GM19455 (cell line): Measurements from ENCODE around the gene AHI1.
"Not testable (repeated sequence)": the region's sequence is repeated elsewhere in the genome, so short reads cannot be mapped to it uniquely, and the experiment has no call there.

Source experiments
- ATAC-seq: cut with Tn5 transposase; IDR thresholded peaks from one replicate; pipeline ENCODE4 v1.9.1; 2021; ENCODE audit not compliant: unreplicated experiment

Gene AHI1

DNA sequence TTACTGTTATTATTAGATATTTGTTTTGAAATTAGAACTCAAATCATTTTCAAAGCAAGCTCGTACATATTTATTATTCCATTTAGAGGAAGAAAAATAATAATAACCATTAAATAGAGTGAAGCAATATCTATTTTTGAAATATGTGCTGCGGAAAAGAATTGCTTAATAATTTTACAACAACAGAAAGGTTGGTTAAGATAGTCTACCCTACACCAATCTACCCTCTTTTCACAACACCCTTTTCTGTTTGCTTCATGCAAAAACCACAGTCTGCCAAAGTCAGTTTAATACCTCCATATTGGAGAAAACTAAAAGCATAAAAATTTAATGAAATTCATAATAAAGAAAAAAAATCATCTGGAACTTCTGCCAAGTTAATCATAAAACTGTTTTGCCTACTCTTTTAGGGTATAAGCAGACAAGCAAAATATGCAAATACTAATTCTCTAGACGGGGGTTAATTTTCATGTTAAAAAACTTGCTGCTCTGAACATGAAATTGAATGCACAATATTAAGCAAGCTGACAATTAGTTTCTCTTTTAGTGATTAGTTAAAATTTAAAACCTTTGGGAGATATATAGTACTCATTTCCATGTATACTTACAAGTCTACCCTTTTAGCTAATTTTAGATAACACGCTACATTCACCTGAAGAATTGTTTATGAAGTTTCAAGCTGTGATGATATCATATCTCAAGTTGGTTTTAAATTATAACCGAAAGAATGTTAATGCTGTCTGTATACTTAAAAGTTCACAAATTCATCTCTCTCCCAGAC is 100.2 kb downstream of the AHI1 start:
- ATAC-seq = no peak

DNA sequence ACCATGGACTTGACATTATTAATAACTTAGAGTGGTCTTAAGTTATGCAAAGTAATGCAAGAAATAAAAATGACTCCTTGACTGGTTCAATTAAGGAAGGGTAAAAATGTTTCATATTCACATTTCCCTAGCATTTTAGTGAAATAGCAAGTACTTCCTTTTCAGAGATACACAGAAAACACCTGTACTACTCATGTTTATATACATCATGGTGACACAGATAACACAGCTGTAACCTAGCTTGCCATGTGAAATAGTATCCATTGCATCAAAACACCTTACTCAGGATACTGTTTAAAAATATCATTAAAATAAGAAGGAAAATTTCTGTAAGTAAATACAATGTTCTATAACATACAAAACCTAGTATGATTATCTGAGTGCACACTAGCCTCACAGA is 102.4 kb downstream of the AHI1 start:
- no peak for ATAC-seq

DNA sequence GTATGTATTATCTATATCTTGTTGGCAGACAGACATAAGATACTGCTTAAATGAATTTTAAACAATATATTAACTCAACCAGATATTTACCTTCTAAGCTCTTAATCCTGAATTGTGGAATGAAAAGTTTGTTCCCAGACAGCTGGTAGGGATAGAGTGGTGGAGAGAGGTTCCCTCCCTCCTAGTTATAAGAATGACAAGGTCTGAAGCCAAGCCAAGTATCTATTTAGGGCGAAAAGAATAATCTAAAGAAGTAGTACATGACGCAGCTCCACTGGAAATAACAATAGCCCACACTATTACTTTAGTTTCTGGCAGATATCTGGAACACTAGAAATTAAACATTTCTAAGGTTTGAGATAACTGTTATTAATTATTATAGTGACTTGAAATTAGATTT is 104.3 kb downstream of the AHI1 start:
- ATAC-seq = no peak

DNA sequence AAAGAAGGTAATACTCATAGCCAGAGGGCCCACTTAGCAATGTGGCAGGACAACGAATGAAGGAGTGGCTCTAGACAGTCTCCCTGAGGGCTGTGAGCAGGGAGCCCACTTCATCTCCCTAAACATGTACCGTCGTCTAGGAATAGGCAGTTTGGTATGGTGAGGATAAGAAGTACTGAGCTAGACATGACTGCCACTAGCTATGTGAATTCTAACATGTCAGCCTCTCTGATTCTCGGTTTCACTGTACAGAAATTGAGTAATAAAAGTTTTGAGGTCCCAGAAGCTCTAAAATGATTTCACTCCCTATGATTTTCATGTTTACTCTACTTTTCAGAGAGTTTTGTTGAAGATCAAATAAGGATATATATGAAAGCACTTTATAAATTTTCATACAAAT is 107.1 kb downstream of the AHI1 start:
- ATAC-seq = no peak

DNA sequence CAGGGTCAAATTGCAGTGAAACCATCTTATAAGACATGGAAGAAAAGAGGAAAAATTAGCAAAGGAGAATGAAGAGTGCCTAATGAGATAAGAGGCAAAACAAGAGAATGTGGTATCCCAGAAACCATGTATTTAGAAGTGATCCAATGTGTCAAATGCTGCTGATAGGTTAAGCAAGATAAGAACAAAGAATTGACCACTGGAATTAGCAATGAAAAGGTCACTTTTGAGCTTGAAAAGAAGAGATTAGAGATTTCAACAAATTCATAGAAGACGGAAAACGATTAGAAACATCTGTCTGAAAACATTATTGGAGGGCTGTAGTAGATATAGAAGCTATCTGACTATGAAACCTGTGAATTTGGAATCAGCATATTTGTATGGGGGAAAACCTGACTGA is 112.2 kb downstream of the AHI1 start:
- no peak for ATAC-seq

DNA sequence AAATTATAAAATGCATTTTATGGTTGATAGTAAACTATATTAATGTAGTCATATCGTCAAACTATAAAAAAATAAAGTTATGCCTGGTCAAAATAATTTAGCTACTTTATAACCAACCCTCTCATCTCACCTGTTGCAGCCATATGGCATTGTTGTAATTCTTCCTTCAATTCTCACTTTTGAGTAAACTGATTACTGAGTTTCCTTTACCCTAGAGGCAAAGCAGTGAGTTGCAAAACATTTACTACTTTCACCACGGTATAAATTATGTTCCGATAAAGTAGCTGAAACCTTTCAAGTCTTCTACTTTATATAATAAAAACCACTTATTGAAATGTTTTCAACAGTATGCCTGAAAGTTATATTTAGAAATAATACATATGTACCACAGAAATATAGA is 113.8 kb downstream of the AHI1 start:
- ATAC-seq = no peak

DNA sequence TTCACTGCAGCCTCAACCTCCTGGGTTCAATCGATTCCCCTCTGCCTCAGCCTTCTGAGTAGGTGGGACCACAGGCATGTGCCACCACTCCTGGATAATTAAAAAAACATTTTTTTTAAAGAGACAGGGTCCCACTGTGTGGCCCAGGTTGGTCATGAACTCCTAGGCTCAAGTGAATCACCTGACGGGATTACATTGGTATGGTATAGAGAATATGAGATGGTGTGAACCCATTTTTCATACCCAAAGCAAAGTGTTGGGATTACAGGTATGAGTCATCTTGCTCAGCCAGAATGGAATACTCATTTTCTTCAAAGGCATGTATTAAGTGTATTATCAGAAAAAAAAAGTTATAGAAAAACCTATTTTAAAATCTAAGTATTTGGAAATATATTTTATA is 114.2 kb downstream of the AHI1 start:
- ATAC-seq = no peak

DNA sequence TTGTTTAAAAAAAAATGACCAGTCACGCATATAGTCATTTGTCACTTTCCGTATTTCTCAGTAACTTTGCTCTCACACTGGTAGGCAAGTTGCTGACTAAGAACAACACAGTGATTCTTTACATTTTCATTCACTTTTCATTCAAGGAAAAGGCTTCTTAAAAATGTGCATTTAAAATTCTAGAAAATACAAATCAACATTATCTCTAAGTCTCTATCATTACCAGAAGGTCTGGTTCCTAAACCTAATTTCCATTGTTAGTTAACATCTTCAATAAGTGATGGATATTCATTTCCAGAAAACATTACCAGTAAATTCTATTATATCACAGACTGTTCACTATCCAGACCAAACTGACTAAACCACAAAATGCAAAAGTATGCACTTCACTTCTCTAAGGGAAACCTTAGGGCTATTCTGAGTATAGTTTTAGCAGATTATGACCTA is 115.3 kb downstream of the AHI1 start:
- ATAC-seq = peak; percentile 90

DNA sequence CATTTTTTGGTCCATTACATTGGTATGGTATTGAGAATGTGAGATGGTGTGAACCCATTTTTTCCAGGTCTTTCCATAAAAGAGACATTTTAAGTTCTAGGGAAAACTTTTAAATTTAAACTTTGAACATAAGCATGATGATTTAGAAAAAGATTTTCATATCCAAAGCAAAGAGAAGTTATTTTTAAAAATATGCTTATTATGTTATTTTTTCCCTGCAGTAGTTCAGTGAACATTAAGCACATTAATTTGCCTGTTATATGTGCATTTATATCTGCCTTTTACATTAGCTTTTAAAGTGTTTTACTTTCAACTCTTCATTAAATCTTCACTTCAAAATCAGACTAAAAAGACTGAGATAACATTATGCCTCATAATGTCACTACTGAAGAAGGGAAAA is 116.7 kb downstream of the AHI1 start:
- no peak for ATAC-seq

DNA sequence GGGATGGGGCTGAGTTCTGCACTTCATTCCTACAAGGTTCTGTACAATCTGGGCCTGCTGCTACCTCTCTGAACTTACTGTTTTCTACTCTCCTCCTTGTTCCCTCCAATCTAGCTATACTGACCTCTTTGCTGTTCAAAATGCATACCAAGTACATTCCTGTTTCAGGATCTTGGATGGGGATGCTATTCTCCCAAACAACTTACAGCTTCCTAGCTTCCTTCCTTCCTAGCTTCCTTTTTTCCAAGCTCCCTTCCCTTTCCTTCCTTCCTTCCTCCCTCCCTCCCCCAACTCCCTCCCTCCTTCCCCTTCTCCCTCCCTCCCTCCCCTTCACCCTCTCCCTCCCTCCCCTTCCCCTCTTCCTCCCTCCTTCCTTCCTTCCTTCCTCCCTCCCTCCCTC is 117.9 kb downstream of the AHI1 start:
- no peak for ATAC-seq

DNA sequence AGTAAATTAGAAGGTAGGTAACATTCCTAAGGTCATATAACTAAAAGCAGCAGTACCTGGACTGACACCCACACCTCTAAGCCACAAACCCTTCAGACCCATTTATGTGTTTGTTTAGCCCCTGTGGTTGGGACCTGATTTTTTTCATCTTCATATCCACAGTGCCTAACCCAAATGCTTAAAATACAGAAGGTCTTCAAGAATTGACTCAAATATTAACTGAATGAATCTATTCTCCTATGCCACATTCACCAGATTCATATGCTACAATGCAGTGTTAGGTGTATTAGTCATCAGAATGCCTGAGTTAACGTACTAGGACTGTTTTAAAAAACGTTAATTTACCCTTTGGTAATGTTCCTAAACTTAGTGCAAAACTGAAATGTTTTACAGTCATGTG is 124.8 kb downstream of the AHI1 start:
- ATAC-seq = no peak

DNA sequence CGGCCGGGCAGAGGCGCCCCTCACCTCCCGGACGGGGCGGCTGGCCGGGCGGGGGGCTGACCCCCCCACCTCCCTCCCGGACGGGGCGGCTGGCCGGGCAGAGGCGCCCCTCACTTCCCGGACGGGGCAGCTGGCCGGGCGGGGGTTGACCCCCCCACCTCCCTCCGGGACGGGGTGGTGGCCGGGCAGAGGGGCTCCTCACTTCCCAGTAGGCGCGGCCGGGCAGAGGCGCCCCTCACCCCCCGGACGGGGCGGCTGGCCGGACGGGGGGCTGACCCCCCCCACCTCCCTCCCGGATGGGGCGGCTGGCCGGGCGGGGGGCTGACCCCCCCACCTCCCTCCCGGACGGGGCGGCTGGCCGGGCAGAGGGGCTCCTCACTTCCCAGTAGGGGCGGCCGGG is 133.9 kb downstream of the AHI1 start:
- not testable (repeated sequence) for ATAC-seq

DNA sequence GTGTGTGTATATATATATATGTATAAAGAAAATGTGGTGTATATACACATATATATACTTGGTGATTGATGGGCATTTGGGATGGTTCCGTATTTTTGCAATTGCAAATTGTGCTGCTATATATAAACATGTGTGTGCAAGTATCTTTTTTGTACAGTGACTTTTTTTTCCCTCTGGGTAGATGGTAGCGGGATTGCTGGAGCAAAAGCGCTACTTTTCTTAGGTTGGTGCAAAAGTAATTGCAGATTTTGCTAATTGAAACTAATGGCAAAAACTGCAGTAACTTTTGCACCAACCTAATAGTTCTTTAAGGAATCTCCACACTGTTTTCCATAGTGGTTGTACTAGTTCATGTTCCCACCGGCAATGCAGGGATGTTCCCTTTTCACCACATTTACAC is 135.4 kb downstream of the AHI1 start:
- ATAC-seq = no peak

DNA sequence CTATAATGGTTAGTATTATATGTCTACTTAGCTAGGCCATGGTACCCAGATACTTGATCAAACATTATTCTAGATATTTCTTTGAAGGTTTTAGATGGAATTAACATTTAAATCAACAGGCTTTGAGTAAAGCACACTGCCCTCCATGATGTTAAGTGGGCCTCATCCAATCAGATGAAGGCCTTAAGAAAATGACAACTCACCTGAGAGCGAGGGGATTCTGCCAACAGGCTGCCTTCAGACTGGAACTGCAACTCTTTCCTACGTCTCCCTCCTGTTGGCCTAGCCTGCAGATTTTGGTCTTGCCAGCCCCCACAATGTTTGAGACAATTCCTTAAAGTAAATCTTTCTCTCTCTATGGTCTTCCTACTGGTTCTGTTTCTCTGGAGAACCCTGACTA is 137.3 kb downstream of the AHI1 start:
- ATAC-seq = no peak

DNA sequence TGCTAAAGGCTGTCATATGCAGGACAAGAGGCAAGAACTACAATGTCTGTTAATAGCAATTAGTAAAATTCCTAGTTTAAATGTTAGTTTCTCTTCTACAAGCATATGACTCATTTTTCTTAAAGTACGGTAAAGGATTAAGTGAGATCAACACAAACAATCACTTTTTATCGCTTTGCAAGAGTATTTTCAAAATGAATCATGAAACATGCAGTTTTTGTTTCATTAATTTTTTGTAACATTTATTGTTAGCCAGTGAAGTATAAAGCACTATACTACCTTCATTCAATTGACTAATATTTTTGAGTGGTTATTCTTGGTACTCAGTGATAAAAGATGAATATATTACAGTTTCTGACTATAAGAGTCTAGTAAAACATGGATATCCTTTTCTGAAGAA is 138.6 kb downstream of the AHI1 start:
- ATAC-seq = no peak

DNA sequence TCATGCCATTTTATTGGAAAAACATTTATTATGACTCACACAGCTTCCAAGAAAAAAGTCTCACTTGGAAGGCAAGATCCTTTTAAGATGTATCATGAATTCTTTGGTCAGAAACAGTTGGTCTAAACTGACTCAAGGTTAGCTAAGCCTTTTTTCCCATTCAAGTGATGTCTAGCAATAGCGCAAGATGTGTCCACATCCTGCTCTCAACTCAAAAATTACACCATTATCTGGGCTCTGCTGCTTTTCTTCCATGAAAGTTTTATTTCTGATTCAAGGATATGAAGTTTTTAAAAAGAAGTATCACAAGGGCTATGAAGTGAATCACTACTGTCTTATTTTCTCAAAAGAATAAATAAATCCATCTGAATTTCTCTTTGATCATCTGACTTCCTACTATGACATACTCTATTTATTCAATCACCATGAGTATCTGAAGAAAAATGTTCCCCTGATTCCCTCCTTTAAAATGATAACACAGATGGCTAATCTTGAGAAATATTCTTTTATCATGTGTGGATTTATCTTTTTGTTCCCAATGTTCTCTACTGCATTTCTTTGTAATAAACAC is 139.2 kb downstream of the AHI1 start:
- ATAC-seq = no peak

DNA sequence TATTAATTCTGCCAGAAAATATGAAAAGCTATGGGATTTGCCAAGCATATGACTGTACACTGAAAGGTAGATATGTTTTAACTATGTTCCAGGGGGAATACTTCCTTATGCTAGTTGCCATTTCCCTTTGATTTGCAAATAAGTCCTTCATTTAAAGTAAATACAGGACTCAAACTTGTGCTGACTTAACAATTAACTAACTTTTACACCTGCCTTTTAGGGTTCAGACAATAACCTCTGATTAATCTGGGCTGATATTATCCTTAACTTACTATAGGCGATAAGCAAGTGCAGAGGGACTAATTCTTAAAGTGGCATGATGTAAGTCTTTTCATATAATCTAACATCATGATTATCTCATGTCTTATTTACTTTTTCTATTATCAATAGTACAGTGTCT is 143.1 kb downstream of the AHI1 start:
- ATAC-seq = no peak

DNA sequence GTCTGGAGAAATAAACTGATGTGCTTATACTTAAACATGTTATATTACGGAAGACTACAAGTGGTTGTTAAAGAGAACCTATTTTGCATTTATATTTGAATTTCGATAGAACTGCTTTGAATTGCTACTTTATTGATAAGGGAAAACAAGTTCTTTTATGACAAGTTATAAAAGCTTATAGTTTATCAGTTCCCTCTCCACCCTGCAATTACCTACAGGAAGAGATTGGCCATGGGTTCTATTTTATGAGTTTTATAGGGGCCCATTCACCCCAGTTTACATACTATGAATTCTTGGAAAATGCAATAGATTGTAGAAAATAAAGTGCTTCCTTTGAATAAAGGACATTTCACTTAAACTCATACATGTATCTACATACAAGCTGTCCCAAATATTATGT is 144.4 kb downstream of the AHI1 start:
- ATAC-seq = no peak

DNA sequence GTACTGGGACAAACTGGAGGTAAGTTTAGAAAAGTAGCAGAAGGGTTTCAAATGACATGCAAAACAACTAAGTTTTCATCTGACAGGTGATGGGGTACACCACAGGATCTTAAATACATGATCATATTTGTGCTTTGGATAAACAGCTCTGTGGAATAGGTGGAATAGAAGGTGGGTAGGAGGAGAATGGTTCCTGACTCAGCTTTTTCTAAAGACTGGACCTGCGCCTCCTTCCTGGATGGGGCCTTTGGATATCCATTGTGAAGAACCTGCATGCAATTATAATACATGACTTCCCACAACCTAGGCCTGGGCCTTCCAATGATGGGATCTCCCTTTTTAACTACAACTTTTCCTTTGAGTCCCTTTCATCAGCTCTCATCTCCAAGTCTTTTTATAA is 145.9 kb downstream of the AHI1 start:
- no peak for ATAC-seq

DNA sequence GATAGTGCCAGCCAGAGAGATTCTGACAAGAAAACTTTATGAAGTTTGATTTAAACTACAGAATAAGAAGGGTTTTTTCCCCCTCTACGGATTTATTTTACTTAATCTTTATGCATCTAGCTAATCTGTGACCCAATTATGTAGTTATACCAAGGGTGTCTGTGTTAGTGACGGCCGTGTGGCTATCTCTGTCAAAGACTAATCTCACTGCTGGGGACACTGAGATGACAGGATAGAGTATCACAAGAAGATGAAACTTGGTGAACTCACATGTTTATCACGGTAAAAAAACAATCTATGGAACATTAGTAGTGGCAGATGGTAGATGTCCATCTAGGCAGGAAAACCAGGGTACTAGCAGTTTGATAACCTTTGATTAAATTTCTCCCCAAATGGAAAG is 149.7 kb downstream of the AHI1 start:
- no peak for ATAC-seq

DNA sequence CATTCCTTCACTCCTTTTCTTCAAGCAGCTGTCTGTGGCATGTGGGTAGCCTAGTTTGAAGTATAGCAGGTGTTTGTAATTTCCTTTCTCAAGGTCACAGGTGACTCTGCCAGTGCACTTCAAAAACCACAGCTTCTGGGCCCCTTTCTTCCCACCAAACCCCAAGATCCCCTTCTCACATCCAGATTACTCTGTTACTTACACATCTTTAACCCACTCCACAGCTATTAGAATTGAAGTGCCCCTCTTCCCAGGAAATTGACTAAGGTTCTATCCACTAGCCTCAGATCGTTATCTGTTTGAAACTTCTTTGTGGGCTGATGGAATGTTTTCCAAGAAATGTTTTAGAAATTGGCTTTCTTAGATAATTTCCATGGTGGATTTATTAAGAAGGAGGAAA is 150.8 kb downstream of the AHI1 start:
- no peak for ATAC-seq

DNA sequence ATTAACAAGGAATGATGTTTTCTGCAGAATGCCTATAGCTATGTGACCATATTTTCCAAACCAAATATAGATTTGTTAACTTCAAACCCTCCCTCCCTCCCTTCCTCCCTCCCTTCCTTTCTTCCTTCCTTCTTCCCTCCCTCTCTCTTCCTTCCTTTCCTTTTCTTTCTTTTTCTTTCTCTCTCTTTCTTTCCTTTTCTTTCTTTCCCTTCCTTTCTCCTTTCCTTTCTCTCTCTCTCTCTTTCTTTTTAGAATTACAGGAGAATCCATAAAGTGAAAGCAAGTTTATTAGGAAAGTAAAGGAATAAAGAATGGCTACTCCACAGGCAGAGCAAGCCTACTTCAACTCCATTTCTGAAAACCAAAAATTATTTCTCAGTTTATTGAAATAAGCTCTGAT is 153.0 kb downstream of the AHI1 start:
- ATAC-seq = no peak

DNA sequence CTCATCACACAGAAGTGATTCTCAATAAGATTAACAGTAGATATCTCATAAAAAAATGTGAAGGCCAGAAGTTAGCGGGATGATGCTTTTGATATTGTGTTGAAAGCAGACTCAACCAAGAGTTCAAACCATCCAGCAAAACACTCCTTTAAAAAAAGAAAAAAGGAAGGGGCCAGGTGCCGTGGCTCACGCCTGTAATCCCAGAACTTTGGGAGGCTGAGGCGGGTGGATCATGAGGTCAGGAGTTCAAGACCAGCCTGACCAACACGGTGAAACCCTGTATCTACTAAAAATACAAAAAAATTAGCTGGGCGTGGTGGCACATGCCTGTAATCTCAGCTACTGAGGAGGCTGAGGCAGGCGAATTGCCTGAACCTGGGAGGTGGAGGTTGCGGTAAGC is 157.6 kb downstream of the AHI1 start:
- ATAC-seq = not testable (repeated sequence)
